Measurements from ENCODE around the gene EPC2. TPM values are rescaled to one million over a fixed set of nuclear protein-coding genes. Genes with fewer than 3 reads are reported as not detected.

The EPC2 gene
- total RNA-seq, 3 donors from 2014 or later, result 23.4 to 36.3 (median 29.2) TPM

DNA sequence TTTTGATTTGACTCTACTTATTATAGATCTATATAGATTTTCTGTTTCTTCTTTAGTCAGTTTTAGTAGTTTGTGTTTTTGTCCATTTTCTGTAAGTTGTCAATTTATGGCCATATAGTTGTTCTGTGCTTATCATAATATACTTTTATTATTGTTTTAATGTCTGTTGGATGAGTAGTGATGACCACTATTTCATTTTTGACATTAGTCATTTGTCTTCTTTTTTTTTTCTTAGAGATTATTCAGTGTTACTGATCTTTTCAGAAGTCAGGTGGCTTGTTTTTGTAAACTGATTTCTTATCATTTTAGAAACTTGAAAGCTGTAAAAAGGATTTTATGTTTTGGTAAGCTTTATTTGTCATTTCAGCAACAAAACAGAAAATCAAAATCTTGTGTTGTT, 57.3 kb downstream of the EPC2 start:
- no peak for DNase-seq
- TF ChIP-seq, protein P1, sequence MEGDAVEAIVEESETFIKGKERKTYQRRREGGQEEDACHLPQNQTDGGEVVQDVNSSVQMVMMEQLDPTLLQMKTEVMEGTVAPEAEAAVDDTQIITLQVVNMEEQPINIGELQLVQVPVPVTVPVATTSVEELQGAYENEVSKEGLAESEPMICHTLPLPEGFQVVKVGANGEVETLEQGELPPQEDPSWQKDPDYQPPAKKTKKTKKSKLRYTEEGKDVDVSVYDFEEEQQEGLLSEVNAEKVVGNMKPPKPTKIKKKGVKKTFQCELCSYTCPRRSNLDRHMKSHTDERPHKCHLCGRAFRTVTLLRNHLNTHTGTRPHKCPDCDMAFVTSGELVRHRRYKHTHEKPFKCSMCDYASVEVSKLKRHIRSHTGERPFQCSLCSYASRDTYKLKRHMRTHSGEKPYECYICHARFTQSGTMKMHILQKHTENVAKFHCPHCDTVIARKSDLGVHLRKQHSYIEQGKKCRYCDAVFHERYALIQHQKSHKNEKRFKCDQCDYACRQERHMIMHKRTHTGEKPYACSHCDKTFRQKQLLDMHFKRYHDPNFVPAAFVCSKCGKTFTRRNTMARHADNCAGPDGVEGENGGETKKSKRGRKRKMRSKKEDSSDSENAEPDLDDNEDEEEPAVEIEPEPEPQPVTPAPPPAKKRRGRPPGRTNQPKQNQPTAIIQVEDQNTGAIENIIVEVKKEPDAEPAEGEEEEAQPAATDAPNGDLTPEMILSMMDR (IDR thresholded peaks at IDR 0.05), result no peak
- Histone ChIP-seq H3K4me1 (ENCODE audit: low read depth) (no peaks in the 10 kb centered on the region), H3K4me3 (no peak overlapping the region), H3K9me3 (peaks cover 17% of the 10 kb centered on the region), H3K36me3 (ENCODE audit: low read depth) (no peaks in the 10 kb centered on the region)
- intact Hi-C loops (cut with DNase I, micrococcal nuclease), result no loop called here
- ATAC-seq, result no peak

DNA sequence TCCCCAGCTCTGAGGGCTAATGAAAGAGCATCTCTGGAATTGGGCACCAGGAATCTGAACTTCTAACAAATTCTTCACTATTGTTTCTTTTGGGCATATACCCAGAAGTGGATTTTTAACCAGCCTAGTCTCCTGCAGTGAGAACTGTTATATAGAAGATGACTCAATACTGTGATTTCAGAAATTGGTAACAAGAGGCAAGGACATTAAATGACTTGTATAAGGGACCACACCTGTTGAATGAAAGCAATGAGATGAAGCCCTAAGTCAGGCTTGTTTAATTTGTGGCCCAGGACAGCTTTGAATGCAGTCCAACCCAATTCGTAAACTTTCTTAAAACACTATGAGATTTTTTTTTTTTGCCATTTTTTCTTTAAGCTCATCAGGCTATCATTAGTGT, 57.9 kb downstream of the EPC2 start:
- ATAC-seq (no peak), DNase-seq (no peak)
- Histone ChIP-seq H3K4me3 (no peak overlapping the region), H3K36me3 (ENCODE audit: low read depth) (no peaks in the 10 kb centered on the region), H3K9me3 (peaks cover 17% of the 10 kb centered on the region), H3K4me1 (ENCODE audit: low read depth) (no peaks in the 10 kb centered on the region)
- TF ChIP-seq, protein P1 (IDR thresholded peaks at IDR 0.05), result no peak
- intact Hi-C loops (cut with DNase I, micrococcal nuclease), result no loop called here

DNA sequence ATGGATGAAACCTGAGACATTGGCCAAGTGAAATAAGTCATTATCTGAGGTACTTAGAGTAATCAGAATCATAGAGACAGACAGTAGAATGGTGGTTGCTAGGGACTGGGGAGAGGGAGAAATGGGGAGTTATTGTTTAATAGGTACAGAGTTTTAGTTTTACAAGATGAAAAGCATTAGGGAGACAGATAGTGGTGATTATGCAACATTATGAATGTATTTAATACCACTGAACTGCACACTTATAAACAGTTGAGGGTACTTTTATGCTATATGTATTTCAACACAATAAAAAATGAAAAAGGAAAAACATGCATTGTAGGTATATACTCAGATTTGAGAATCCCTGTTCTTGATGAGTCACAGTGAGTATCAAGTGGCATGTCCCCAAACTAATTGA, 59.7 kb downstream of the EPC2 start:
- ATAC-seq (no peak), DNase-seq (no peak)
- no peak overlapping the region for H3K4me3 ChIP-seq
- no peaks in the 10 kb centered on the region for H3K36me3 ChIP-seq (ENCODE audit: low read depth)
- no peaks in the 10 kb centered on the region for H3K4me1 ChIP-seq (ENCODE audit: low read depth)
- TF ChIP-seq, protein P1 (IDR thresholded peaks at IDR 0.05), result no peak
- intact Hi-C loops (cut with DNase I, micrococcal nuclease), result no loop called here
- peaks cover 17% of the 10 kb centered on the region for H3K9me3 ChIP-seq

DNA sequence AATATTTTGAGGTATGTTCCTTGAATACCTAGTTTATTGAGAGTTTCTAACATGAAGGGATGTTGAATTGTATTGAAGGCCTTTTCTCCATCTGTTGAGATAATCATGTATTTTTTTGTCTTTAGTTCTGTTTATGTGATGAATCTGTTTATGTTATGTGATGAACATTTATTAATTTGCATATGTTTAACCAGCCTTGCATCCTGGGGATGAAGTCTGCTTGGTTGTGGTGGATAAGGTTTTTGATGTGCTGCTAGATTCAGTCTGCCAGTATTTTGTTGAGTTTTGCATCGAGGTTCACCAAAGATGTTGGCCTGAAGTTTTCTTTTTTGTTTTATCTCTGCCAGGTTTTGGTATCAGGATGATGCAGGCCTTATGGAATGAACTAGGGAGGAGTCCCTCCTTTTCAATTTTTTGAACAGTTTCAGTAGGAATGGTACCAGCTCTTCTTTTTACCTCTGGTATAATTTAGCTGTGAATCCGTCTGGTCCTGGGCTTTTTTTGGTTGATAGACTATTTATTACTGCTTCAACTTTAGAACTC, 71.9 kb downstream of the EPC2 start:
- TF ChIP-seq, protein P1 (IDR thresholded peaks at IDR 0.05), result no peak
- ATAC-seq (no peak), DNase-seq (no peak)
- intact Hi-C loops (cut with DNase I, micrococcal nuclease), result no loop called here
- Histone ChIP-seq H3K36me3 (ENCODE audit: low read depth) (no peaks in the 10 kb centered on the region), H3K4me1 (ENCODE audit: low read depth) (peaks cover 9% of the 10 kb centered on the region), H3K4me3 (no peak overlapping the region), H3K9me3 (no peaks in the 10 kb centered on the region)

DNA sequence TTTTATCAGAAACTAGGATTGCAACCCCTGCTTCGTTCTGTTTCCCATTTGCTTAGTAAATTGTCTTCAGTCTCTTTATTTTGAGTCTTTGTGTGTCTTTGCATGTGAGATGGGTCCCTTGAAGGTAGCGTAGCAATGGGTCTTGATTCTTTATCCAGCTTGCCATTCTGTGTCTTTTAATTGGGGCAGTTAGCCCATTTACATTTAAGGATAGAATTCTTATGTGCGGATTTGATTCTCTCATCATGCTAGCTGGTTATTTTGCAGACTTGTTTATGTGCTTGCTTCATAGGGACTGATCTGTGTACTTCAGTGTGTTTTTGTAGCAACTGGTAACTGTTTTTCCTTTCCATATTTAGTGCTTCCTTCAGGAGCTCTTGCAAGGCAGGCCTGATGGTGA, 73.5 kb downstream of the EPC2 start:
- intact Hi-C loops (cut with DNase I, micrococcal nuclease), result no loop called here
- H3K4me1 ChIP-seq (ENCODE audit: low read depth), result peaks cover 9% of the 10 kb centered on the region
- TF ChIP-seq, protein P1 (IDR thresholded peaks at IDR 0.05), result no peak
- H3K4me3 ChIP-seq, result no peak overlapping the region
- ATAC-seq (no peak), DNase-seq (no peak)
- H3K36me3 ChIP-seq (ENCODE audit: low read depth), result no peaks in the 10 kb centered on the region
- no peaks in the 10 kb centered on the region for H3K9me3 ChIP-seq

DNA sequence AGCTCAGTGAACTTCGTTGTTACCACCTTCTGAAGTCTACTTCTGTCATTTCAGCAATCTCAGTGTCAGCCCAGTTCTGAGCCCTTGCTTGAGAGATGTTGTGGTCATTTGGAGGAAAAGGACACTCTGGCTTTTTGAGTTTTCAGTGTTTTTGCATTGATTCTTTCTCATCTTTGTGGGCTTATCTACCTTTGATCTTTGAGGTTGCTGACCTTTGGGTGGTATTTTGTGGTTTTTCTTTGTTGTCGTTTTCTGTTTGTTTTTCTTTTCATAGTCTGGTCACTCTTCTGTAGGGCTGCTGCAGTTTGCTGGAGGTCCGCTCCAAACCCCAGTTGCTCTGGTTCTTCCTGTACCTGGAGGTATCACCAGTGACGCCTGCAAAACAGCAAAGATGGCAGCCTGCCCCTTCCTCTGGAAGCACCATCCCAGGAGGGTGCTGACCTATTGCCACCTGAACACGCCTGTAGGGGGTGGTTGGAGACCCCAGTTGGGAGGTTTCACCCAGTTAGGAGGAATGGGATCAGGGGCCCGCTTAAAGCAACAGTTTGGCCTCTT, 74.7 kb downstream of the EPC2 start:
- intact Hi-C loops (cut with DNase I, micrococcal nuclease), result no loop called here
- Histone ChIP-seq H3K4me1 (ENCODE audit: low read depth) (peaks cover 9% of the 10 kb centered on the region), H3K36me3 (ENCODE audit: low read depth) (no peaks in the 10 kb centered on the region), H3K4me3 (no peak overlapping the region), H3K9me3 (no peaks in the 10 kb centered on the region)
- ATAC-seq (no peak), DNase-seq (no peak)
- TF ChIP-seq, protein P1 (IDR thresholded peaks at IDR 0.05), result no peak
